Activated CD4-positive, alpha-beta T cell treated with anti-CD3 and anti-CD28 coated beads, Interleukin-2, amount 50 U/mL, for 48 hours (primary cell): ENCODE data around the gene ITPKC.

ENCODE experiments used
- DNase-seq, 2 experiments: peaks; one replicate each; pipeline ENCODE4 v3.0.0-alpha.2; 2020

Gene ITPKC

GRCh38 chr19:40690693-40691420, 26.1 kb upstream of the ITPKC start:
- peak; percentile 90 to 91 for DNase-seq

- DNase-seq, result peak; percentile 16 to 19
These were observed 25.3 kb upstream of the ITPKC start for GRCh38 chr19:40691421-40692211.

GRCh38 chr19:40692212-40692551, 24.7 kb upstream of the ITPKC start:
- DNase-seq, result no peak

- DNase-seq, result no peak
These were observed 23.6 kb upstream of the ITPKC start for GRCh38 chr19:40693150-40693788.

- no peak for DNase-seq
These were observed 23.0 kb upstream of the ITPKC start for GRCh38 chr19:40693896-40694295.

- DNase-seq, result no peak
These were observed 21.0 kb upstream of the ITPKC start for GRCh38 chr19:40695881-40696280.

- no peak for DNase-seq
These were observed 19.9 kb upstream of the ITPKC start for GRCh38 chr19:40697007-40697406.

GRCh38 chr19:40700083-40700482, 16.8 kb upstream of the ITPKC start:
- DNase-seq, result no peak

GRCh38 chr19:40701758-40702157, 15.2 kb upstream of the ITPKC start:
- no peak for DNase-seq

GRCh38 chr19:40702337-40703012, 14.4 kb upstream of the ITPKC start:
- no peak for DNase-seq

- DNase-seq, result no peak
These were observed 13.7 kb upstream of the ITPKC start for GRCh38 chr19:40703029-40703755.

- no peak for DNase-seq
These were observed 12.2 kb upstream of the ITPKC start for GRCh38 chr19:40704491-40705361.

GRCh38 chr19:40705362-40705651, 11.6 kb upstream of the ITPKC start:
- no peak for DNase-seq

- no peak for DNase-seq
These were observed 10.8 kb upstream of the ITPKC start for GRCh38 chr19:40705950-40706619.

GRCh38 chr19:40707615-40708014, 9.3 kb upstream of the ITPKC start:
- DNase-seq, result no peak

- DNase-seq, result no peak
These were observed 7.1 kb upstream of the ITPKC start for GRCh38 chr19:40709817-40710216.

GRCh38 chr19:40713939-40714338, 3.0 kb upstream of the ITPKC start:
- no peak for DNase-seq

- peak; percentile 94 to 96 for DNase-seq
These were observed 2.2 kb upstream of the ITPKC start for GRCh38 chr19:40714441-40715299.

- peak; percentile 68 to 80 for DNase-seq
These were observed 856 bp upstream of the ITPKC start for GRCh38 chr19:40716031-40716481.

GRCh38 chr19:40717325-40717879, 490 bp downstream of the ITPKC start:
- no peak for DNase-seq
